GM03348 (cell line): ENCODE data around the gene TROAP.
"Not testable (repeated sequence)": the region's sequence is repeated elsewhere in the genome, so short reads cannot be mapped to it uniquely, and the experiment has no call there.

Source experiments
- DNase-seq: peaks from one replicate; pipeline ENCODE4 v3.0.0; 2012; ENCODE audit warnings: low spot score

TROAP gene, protein sequence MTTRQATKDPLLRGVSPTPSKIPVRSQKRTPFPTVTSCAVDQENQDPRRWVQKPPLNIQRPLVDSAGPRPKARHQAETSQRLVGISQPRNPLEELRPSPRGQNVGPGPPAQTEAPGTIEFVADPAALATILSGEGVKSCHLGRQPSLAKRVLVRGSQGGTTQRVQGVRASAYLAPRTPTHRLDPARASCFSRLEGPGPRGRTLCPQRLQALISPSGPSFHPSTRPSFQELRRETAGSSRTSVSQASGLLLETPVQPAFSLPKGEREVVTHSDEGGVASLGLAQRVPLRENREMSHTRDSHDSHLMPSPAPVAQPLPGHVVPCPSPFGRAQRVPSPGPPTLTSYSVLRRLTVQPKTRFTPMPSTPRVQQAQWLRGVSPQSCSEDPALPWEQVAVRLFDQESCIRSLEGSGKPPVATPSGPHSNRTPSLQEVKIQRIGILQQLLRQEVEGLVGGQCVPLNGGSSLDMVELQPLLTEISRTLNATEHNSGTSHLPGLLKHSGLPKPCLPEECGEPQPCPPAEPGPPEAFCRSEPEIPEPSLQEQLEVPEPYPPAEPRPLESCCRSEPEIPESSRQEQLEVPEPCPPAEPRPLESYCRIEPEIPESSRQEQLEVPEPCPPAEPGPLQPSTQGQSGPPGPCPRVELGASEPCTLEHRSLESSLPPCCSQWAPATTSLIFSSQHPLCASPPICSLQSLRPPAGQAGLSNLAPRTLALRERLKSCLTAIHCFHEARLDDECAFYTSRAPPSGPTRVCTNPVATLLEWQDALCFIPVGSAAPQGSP

DNA sequence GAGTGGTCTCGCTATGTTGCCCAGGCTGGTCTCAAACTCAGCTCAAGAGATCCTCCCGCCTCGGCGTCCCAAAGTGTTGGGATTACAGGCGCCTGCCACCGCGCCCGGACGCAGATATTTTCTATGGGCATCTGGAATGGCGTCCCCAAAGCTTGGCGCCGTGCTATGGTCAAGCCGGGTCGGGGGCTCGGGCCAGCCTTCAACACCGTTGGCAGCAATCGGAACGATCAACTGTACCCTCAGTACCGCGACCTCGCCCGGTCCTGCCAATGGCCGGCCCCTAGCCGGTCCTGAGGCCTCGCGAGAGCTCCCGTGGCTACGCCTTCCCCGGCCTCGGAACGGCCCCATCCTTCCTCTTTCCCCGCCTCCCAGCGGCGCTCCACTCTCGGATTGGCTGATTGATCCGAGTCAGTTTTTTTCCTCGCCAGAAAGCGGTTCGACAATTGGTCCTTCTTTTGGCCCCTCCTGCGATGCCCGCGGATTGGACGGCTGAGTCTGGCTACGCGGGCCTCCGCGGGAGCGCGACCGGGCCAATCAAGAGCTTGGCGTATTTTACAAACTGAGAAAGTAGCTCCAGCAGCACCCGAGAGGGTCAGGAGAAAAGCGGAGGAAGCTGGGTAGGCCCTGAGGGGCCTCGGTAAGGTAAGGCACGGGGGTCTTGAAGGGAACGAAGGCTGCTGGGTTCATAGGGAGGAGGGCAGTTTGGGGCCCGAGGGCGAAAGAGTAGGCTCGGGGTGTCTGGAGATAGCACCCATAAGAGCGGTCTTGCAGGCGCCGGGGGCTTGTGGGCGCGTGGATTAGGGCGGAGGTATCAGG is at the start of gene TROAP:
Gene TROAP (plus strand): TSS at position 548 of the 816 bp plus-strand sequence. CDS start 354 bp downstream, outside the sequence.
- peak; percentile 99 for DNase-seq

DNA sequence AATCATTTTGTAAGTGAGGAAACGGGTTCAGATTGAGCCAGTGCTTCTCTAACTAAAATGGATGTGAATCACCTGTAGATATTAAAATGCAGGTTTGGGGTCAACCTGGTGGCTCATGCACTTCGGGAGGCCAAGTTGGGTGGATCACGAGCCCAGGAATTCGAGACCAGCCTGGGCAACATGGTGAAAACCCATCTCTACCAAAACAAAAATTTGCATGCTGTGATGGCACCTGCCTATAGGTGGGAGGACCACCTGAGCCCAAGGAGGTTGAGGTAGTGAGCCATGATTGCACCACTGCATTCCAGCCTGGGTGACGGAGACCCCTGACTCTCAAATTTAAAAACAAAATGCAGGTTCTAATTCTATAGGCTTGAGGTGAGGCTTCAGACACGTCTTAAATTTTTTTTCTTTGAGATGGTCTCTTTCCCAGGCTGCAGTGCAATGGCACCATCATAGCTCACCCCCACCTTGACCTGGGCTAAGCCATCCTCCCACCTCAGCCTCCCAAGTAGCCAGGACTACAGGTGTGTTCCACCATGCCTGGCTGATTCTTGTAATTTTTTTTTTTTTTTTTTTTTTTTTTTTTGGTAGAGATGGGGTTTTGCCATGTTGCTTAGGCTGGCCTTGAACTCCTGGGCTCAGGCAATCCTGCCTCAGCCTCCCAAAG is 49.2 kb upstream of the TROAP start:
- DNase-seq = no peak

DNA sequence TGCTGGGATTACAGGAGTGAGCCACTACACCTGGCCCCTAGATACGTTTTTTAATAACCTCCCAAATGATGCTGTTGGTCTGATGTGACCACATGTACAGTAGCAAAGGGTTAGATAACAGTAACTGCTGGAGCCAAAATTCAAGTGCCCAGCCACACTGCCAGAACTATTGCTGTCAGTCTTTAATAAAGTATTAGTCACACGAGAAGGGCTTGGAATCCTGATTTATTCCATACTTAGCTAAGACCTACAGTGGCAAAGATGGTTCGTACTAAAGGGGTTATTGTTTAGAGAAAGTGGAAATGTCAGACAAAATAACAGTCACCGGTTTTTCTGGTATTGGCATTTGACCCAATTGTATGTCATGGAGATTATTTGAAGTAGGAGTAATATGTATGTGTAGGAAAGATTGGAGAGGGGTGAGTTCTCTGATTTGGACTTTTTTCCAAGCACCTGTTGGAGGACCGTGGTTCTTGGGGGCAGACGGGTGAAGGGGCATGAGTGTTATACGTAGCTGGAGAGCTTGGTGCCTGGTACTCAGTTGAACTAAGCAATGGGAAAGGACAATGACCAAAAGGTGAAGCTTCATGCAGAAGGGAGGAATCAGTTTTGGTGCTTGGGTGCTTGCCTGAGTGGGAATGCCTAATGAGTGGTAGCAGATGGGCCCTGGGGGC is 48.5 kb upstream of the TROAP start:
- DNase-seq = no peak

DNA sequence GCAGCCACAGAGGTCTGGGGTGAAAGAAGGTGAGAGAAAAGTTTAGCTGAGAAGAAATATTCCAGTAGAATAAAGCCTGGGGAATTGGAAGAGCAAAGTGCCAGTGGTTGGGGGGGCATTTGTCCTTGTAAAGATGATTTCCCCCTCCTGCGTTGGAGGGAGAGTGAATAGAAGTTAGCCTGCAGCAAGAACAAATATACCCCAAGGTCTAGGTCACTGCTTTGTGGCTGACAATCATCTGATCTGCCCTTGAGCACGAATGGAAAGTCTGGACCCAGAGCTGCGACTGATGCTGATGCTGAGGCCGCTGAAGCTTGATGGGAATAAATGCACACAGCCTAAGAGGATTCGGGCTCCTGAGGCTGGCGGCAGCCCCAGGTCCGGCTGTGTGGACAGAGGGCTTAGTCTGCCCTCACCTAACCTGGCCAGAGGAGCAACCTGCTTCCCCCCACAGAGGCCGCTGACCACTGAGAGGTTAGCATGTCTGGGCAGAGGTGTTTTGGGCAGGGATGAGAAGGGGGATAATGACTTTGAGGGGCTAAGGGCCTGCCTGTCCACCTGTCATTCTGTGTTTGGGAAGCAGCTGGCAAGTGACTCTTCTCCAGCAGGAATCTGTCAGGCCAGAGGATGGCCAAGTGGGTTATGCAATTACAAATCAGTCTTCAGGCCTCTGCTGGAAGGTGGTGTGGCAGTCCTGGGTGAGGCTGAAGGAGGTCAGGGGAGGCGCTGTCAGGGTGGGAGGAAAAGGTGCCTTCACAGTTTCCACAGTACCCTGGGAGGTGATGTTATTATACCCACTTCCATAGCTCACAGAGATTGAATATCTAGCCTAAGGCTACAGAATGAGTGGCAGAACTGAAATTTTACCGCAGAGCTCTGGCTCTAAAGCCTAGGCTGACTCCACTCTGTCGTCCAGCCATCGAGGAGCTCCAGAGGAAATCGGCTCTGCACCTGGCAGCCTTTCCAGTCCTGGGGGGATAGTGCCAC is 46.5 kb upstream of the TROAP start:
- no peak for DNase-seq

DNA sequence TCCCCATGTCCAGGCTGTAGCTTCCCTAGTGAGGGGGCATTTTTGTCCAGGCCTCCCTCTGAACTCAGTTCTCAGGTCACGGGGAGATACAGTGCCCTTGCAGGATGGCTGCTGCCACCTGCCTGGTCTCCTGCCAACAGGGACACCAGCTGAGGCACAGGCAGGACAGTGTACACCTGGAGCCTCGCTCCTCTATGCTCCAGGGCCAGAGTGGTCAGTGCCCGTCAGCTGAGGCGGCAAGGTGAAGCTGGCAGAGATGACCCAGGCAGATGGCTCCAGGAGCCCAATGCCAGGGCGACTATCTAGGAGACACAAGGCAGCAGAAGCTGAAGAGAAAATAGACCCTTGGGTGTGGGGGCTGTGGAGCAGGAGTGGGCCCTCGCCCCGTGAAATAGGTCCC is 45.6 kb upstream of the TROAP start:
- DNase-seq = no peak

DNA sequence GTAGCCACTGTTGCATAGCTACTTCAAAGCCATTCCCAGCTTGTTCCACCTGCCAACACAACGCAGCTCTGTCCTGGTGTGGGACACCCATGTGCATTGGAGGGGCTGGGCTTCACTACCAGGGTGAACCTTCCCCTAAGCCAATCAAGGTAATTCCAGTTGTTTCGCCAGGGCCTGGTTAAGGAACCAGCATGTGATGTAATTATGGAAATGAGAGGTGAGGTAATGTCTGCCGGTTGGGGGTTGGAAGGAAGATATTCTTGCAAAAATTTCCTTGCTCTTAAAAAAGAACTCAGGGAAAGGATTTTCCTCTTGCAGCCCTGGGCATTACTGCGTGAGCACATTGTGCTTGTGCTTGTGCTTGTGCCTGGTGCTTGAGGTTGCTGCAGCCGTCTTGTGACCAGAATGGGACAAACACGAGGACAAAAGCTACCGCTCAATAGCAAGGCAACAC is 43.3 kb upstream of the TROAP start:
- no peak for DNase-seq

DNA sequence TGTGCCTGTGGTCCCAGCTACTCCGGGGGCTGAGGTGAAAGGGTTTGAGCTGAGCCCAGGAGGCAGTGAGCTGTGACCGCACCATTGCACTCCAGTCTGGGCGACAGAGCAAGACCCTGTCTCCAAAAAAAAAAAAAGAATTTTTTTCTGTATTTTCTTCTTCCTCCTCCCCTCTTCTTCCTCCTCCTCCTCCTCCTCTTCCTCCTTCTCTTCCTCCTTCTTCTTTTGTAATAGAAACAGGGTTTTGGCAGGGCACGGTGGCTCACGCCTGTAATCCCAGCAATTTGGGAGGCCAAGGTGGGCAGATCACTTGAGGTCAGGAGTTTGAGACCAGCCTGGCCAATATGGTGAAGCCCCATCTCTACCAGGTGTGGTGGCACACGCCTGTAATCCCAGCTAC is 42.5 kb upstream of the TROAP start:
- DNase-seq = not testable (repeated sequence)

DNA sequence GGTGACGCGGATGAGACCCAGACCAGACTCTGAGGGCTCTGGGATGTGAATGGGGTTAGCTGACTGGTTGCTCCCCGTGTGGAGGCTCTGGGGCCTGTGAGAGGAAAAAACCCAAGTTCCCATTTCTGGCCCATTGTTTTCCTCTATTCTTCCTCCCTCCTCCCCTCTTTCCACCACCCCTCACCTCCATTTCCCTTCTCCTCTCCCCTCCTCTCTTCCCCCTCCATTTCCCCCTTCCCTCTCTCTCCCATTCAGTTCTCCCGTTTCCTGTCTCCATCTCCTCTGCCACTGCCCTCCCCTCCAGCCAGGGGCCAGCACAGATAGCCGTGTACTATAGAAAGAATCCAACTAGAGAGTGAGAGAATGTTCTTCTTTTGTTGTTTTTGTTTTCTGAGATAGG is 40.8 kb upstream of the TROAP start:
- no peak for DNase-seq

DNA sequence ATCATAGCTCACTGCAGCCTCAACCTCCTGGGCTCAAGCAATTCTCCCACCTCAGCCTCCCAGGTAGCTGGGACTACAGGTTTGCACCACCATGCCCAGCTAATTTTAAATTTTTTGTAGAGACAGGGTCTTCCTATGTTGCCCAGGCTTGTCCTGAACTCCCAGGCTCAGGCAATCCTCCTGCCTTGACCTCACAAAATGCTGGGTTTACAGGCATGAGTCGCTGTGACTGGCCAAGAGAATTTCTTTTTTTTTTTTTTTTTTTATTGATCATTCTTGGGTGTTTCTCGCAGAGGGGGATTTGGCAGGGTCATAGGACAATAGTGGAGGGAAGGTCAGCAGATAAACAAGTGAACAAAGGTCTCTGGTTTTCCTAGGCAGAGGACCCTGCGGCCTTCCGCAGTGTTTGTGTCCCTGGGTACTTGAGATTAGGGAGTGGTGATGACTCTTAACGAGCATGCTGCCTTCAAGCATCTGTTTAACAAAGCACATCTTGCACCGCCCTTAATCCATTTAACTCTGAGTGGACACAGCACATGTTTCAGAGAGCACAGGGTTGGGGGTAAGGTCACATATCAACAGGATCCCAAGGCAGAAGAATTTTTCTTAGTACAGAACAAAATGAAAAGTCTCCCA is 40.2 kb upstream of the TROAP start:
- not testable (repeated sequence) for DNase-seq

DNA sequence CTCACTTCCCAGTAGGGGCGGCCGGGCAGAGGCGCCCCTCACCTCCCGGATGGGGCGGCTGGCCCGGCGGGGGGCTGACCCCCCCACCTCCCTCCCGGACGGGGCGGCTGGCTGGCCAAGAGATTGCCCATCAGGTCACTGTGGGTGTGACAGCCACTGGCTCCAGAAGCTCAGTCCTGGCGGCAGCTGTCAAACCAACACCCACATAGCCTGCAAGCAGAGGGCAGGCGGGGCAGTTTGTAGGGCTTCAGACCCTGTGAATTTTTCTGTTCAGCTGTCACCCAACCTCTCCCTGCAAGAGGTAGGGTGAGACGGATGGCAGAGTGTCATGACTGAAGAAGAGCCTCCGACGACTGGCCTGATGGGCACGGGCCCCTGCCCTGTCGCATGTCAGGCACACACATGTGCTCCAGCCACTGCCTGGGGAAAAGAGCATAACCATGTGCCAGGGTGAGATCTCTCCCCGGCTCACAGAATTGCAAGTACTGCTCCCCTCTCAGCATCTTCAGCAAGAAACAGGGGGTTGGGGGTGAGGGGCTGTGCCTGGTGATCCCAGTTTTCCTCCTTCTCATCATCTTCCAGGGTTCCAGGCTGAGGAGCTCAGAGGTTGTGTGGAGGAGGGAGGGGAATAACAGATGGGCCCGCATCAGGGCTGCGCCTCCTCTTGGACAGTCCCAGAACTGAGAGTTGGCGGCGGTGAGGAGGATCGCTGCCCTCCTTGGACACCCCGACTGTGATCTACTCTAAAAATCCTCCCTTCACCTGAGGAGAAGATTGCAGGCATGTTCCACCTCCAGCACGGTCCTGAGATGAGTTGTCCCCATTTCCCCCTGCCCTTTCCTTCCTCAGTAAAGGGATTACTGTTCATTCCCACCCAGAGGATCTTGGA is 39.3 kb upstream of the TROAP start:
- DNase-seq = peak; percentile 44

DNA sequence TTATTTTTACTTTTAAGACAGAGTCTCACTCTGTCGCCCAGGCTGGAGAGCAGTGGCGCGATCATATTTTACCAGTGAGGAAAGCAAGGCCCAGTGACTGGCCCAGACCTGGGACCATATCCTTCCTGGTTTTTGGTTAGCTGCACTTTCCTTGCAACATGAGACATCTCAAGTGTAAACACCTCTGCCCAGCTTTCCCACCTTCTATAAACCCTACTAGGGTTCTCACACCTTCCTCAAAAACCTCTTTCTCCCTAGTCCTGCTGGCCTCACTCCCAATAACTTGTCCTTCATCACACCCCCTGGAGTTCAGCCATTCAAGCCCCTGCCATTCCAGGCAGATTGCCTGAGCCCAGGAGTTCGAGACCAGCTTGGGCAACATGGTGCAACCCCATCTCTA is 38.4 kb upstream of the TROAP start:
- DNase-seq = no peak

DNA sequence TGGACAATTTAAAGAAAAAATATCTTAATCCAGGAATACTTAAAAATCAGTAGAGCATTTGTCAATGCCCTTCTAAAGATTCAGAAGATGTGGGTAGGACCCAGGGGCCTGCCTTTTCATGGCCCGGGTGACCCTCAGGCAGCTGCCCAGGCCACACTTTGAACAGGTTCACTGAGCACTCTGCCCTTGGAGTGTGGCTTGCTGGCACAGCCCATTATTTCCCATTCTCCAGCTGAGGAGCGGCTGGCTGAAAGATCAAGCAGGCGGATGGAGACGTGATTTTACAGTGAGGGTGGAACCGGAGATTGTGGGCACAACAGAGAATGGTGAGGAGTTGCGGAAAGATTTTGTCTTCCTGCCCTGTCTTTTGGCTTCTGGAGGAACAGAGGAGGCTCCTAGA is 35.2 kb upstream of the TROAP start:
- no peak for DNase-seq

DNA sequence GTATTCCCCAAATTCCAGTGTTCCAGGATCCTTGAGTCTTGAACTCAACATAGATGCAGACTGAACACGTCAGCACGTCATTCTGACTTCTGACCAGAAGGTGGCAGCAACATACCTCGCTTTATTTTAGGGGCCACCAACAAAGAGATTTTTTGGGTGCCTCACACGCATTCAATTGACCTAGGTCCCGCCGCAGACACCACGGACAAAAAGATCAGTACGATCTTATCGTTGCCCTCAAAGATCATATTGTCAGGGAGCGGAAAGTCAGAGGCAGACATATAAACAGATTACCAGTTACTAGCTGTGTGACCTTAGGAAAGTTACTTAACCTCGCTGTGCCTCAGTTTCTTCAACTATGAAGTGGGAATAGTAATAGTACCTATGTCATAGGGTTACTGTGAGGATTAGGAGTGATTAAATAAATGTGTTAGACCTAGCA is 34.6 kb upstream of the TROAP start:
- DNase-seq = peak; percentile 82

DNA sequence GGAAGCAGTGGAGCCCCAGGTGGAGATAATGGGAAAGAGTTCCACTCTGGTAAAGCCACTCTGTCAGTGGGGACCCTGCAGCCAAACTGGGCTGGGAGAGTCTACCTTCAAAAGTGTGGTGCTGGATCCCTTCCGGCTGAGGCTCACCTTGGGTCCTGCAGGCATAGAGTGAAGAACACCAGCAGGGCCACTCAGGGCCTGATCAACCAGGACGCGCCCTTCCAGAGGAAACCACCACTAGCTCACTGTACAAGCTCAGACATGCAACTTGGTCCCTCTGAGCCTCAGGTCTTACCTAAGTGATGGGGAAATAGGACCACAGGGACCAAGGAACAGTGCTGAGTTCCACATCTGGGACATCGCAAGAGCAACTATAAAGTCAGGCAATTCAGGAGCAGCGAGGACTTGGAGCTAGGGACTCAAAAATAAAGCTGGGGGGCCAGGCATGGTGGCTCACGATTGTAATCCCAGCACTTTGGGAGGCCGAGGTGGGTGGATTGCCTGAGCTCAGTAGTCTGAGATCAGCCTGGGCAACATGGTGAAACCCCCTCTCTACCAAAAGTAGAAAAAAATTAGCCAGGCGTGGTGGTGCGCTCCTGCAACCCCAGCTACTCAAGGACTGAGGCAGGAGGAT is 34.0 kb upstream of the TROAP start:
- DNase-seq = no peak

DNA sequence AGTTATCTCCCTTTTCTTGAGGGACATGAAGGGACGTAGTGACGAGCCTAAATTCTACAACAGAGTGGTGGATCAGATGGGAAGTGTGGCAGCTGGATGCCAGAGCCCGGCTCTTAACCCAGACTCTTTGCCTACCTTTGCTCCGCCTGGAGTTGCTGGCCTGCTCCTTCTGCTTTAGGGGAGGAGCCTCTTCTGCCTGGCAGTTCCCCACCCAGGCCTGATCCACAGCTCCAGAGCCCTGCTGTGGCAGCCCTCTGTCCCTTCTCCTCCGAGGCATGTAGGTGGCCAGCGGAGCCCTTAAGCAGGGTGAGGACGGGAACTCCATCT is 30.4 kb upstream of the TROAP start:
- DNase-seq = no peak

DNA sequence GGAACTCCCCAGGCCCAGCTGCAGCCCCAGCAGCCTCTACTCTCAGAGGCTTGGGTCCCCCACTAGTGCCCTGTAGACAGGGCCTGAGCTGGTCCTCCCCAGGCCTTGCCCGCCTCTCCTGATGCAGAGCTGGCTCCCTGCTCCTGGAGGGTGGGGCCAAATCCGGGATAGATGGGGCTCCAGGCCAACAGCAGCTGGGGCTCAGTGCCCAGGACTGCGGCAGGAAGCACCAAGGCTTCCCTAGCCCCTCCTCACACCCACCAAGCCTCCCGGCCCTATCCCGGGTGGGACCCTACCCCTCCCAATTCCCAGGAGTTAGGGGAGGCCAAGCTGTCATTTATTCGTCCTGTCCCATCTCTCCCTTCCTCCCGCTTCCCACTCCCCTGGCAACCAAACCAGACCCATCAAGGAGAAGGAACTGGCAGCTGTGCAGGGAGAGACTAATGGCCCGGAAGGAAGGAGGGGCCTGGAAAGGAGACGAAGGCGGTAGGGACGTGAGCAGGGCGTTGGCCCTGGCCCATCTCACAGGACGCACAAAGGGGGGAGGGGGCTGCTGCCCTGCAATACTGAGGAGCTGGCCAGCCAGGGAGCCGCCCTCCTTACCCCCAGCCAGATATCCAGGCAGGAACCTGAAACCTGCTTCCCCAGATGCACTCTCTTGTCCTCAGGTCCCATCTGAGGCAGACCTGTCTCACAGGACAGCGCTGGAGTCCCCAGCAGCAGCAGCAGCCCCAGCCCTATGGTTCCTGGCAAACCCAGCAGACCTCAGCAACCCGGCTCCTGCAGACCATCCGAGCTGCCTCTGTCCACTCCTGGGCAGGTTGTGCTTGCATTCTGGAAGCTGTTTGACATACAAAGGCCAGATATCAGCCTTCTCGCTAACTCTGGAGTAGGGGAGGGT is 29.7 kb upstream of the TROAP start:
- peak; percentile 53 for DNase-seq
